Measurements from ENCODE around the gene LHFPL3.
"Not testable (repeated sequence)": the region's sequence is repeated elsewhere in the genome, so short reads cannot be mapped to it uniquely, and the experiment has no call there.

The LHFPL3 gene

DNA sequence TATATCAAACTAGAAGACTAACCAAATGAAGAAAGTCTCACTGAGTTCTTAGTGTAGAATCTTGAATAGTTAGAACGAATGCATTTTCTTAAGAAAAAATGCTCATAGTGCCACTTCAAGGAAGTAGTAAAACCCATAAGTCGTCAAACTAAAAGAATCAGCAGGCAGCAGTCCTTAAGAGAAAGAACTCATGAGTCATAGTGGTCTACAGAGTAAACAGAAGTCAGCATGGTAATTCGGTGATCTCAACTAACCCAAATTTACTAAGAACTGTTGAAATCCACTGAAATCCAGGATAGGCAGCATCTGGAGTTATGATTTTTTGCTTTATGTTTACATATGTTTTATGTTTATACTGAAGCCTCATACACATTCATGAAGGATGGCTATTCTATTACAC, 256.2 kb downstream of the LHFPL3 start:
- WGBS: 61% methylated on average over 2 of the region's 3 CpGs
- Histone ChIP-seq H2AK5ac (ENCODE audit: low read length, severe bottlenecking) (no peak overlapping the region), H3K4ac (ENCODE audit: low read depth in 1 of 2, low read length in 2 of 2) (no peak overlapping the region), H3K4me2 (ENCODE audit: low read length, poor library complexity, severe bottlenecking) (no peak overlapping the region), H3K4me1 (ENCODE audit: control insufficient read depth, insufficient read depth, low read depth, low read length) (no peaks in the 10 kb centered on the region), H3K9ac (ENCODE audit: low read length) (no peak overlapping the region), H3K14ac (ENCODE audit: low read length in 2 of 2) (no peak overlapping the region), H4K8ac (ENCODE audit: low read length) (no peak overlapping the region), H3K23ac (ENCODE audit: low read length in 2 of 2) (no peak overlapping the region), H3K27ac (ENCODE audit: low read length, poor library complexity, severe bottlenecking) (no peak overlapping the region), H2BK120ac (ENCODE audit: low read depth, low read length) (no peak overlapping the region), H3K18ac (ENCODE audit: low read depth in 1 of 2, low read length in 2 of 2) (no peak overlapping the region), H2BK15ac (ENCODE audit: low read depth, poor library complexity, severe bottlenecking) (no peak overlapping the region), H4K91ac (ENCODE audit: low read length) (no peak overlapping the region), H3K27me3 (ENCODE audit: control insufficient read depth in 1 of 2, insufficient read depth in 1 of 2, low read length in 2 of 2) (no peaks in the 10 kb centered on the region), H3K79me1 (replicated peaks; ENCODE audit: low read length, poor library complexity, severe bottlenecking) (no peaks in the 10 kb centered on the region), H2BK5ac (ENCODE audit: low read depth, low read length, poor library complexity, severe bottlenecking) (no peak overlapping the region), H3K4me3 (ENCODE audit: insufficient read depth in 1 of 2, low read depth in 1 of 2, low read length in 2 of 2) (no peak overlapping the region), H2BK12ac (ENCODE audit: low read length in 2 of 2) (no peak overlapping the region), H2AFZ (ENCODE audit: low read depth, low read length) (no peak overlapping the region), H3K36me3 (ENCODE audit: control insufficient read depth in 1 of 2, insufficient read depth in 2 of 2, low read depth in 1 of 2, low read length in 2 of 2) (no peaks in the 10 kb centered on the region), H3K9me3 (ENCODE audit: control insufficient read depth, low read length) (no peaks in the 10 kb centered on the region)
- DNase-seq: no peak

DNA sequence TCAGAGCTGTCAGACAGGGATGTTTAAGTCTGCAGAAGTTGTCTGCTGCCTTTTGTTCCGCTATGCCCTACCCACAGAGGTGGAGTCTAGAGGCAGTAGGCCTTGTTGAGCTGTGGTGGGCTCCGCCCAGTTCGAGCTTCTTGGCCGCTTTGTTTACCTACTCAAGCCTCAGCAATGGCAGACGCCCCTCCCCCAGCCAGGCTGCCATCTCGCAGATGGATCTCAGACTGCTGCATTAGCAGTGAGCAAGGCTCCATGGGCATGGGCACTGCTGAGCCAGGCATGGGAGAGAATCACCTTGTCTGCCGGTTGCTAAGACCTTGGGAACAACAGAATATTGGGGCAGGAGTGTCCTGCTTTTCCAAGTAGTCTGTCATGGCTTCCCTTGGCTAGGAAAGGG, 267.2 kb downstream of the LHFPL3 start:
- not testable (repeated sequence) for DNase-seq; H3K4ac ChIP-seq (ENCODE audit: low read depth in 1 of 2, low read length in 2 of 2); H3K9me3 ChIP-seq (ENCODE audit: control insufficient read depth, low read length); H3K4me1 ChIP-seq (ENCODE audit: control insufficient read depth, insufficient read depth, low read depth, low read length); H4K8ac ChIP-seq (ENCODE audit: low read length); H3K36me3 ChIP-seq (ENCODE audit: control insufficient read depth in 1 of 2, insufficient read depth in 2 of 2, low read depth in 1 of 2, low read length in 2 of 2); H3K27me3 ChIP-seq (ENCODE audit: control insufficient read depth in 1 of 2, insufficient read depth in 1 of 2, low read length in 2 of 2); H3K18ac ChIP-seq (ENCODE audit: low read depth in 1 of 2, low read length in 2 of 2); H3K27ac ChIP-seq (ENCODE audit: low read length, poor library complexity, severe bottlenecking); H3K14ac ChIP-seq (ENCODE audit: low read length in 2 of 2); H2BK15ac ChIP-seq (ENCODE audit: low read depth, poor library complexity, severe bottlenecking); H2BK5ac ChIP-seq (ENCODE audit: low read depth, low read length, poor library complexity, severe bottlenecking); H4K91ac ChIP-seq (ENCODE audit: low read length); H2AFZ ChIP-seq (ENCODE audit: low read depth, low read length); H3K9ac ChIP-seq (ENCODE audit: low read length); H3K23ac ChIP-seq (ENCODE audit: low read length in 2 of 2); H3K79me1 ChIP-seq (replicated peaks; ENCODE audit: low read length, poor library complexity, severe bottlenecking); H3K4me3 ChIP-seq (ENCODE audit: insufficient read depth in 1 of 2, low read depth in 1 of 2, low read length in 2 of 2); H3K4me2 ChIP-seq (ENCODE audit: low read length, poor library complexity, severe bottlenecking); H2BK120ac ChIP-seq (ENCODE audit: low read depth, low read length); H2BK12ac ChIP-seq (ENCODE audit: low read length in 2 of 2); H2AK5ac ChIP-seq (ENCODE audit: low read length, severe bottlenecking)
- WGBS: 62% methylated on average over 7 of the region's 7 CpGs

DNA sequence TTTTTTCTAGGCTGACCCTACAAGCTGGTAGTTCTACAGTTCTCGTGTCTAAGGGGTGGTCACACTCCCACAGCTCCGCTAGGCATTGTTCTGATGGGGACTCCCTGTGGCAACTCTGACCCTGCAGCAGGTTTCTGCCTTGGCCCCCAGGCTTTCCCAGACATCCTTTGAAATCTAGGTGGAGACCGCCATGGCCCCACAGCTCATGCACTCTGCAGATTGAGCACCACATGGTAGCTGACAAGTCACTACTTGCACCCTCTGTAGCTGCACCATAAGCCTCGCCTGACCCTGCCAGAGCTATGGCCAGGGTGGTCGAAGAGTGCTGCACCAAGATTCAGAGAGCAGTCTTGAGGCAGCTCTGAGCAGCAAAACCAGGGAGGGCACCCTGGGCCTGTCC, 275.6 kb downstream of the LHFPL3 start:
- no peaks in the 10 kb centered on the region for H3K9me3 ChIP-seq (ENCODE audit: control insufficient read depth, low read length)
- no peak overlapping the region for H3K4me2 ChIP-seq (ENCODE audit: low read length, poor library complexity, severe bottlenecking)
- no peak overlapping the region for H2AFZ ChIP-seq (ENCODE audit: low read depth, low read length)
- no peak overlapping the region for H2BK120ac ChIP-seq (ENCODE audit: low read depth, low read length)
- no peak overlapping the region for H3K4ac ChIP-seq (ENCODE audit: low read depth in 1 of 2, low read length in 2 of 2)
- H2BK5ac ChIP-seq (ENCODE audit: low read depth, low read length, poor library complexity, severe bottlenecking): no peak overlapping the region
- 49% methylated on average over 5 of the region's 5 CpGs for WGBS
- H3K14ac ChIP-seq (ENCODE audit: low read length in 2 of 2): no peak overlapping the region
- H3K36me3 ChIP-seq (ENCODE audit: control insufficient read depth in 1 of 2, insufficient read depth in 2 of 2, low read depth in 1 of 2, low read length in 2 of 2): no peaks in the 10 kb centered on the region
- H2AK5ac ChIP-seq (ENCODE audit: low read length, severe bottlenecking): no peak overlapping the region
- no peaks in the 10 kb centered on the region for H3K4me1 ChIP-seq (ENCODE audit: control insufficient read depth, insufficient read depth, low read depth, low read length)
- H3K27me3 ChIP-seq (ENCODE audit: control insufficient read depth in 1 of 2, insufficient read depth in 1 of 2, low read length in 2 of 2): no peaks in the 10 kb centered on the region
- DNase-seq: no peak
- no peak overlapping the region for H3K4me3 ChIP-seq (ENCODE audit: insufficient read depth in 1 of 2, low read depth in 1 of 2, low read length in 2 of 2)
- H3K18ac ChIP-seq (ENCODE audit: low read depth in 1 of 2, low read length in 2 of 2): no peak overlapping the region
- H3K27ac ChIP-seq (ENCODE audit: low read length, poor library complexity, severe bottlenecking): no peak overlapping the region
- no peak overlapping the region for H4K8ac ChIP-seq (ENCODE audit: low read length)
- H3K79me1 ChIP-seq (replicated peaks; ENCODE audit: low read length, poor library complexity, severe bottlenecking): no peaks in the 10 kb centered on the region
- H2BK12ac ChIP-seq (ENCODE audit: low read length in 2 of 2): no peak overlapping the region
- no peak overlapping the region for H3K9ac ChIP-seq (ENCODE audit: low read length)
- no peak overlapping the region for H3K23ac ChIP-seq (ENCODE audit: low read length in 2 of 2)
- no peak overlapping the region for H4K91ac ChIP-seq (ENCODE audit: low read length)
- H2BK15ac ChIP-seq (ENCODE audit: low read depth, poor library complexity, severe bottlenecking): no peak overlapping the region

GRCh38 chr7:104604706-104605105, 276.3 kb downstream of the LHFPL3 start:
- no peak overlapping the region for H2BK15ac ChIP-seq (ENCODE audit: low read depth, poor library complexity, severe bottlenecking)
- WGBS: no CpG with 5 or more reads among the region's 1 CpG
- no peak overlapping the region for H4K91ac ChIP-seq (ENCODE audit: low read length)

More at GRCh38 chr7:104604706-104605105, 276.3 kb downstream of the LHFPL3 start:
- H3K4me1 ChIP-seq (ENCODE audit: control insufficient read depth, insufficient read depth, low read depth, low read length): no peaks in the 10 kb centered on the region
- H3K79me1 ChIP-seq (replicated peaks; ENCODE audit: low read length, poor library complexity, severe bottlenecking): no peaks in the 10 kb centered on the region
- no peak overlapping the region for H2AK5ac ChIP-seq (ENCODE audit: low read length, severe bottlenecking)
- H3K27me3 ChIP-seq (ENCODE audit: control insufficient read depth in 1 of 2, insufficient read depth in 1 of 2, low read length in 2 of 2): no peaks in the 10 kb centered on the region
- H3K9me3 ChIP-seq (ENCODE audit: control insufficient read depth, low read length): no peaks in the 10 kb centered on the region
- H2BK5ac ChIP-seq (ENCODE audit: low read depth, low read length, poor library complexity, severe bottlenecking): no peak overlapping the region
- H3K4ac ChIP-seq (ENCODE audit: low read depth in 1 of 2, low read length in 2 of 2): no peak overlapping the region
- H3K18ac ChIP-seq (ENCODE audit: low read depth in 1 of 2, low read length in 2 of 2): no peak overlapping the region
- H3K14ac ChIP-seq (ENCODE audit: low read length in 2 of 2): no peak overlapping the region
- no peak overlapping the region for H3K9ac ChIP-seq (ENCODE audit: low read length)
- H3K4me3 ChIP-seq (ENCODE audit: insufficient read depth in 1 of 2, low read depth in 1 of 2, low read length in 2 of 2): no peak overlapping the region
- H3K4me2 ChIP-seq (ENCODE audit: low read length, poor library complexity, severe bottlenecking): no peak overlapping the region
- H2BK120ac ChIP-seq (ENCODE audit: low read depth, low read length): no peak overlapping the region
- H4K8ac ChIP-seq (ENCODE audit: low read length): no peak overlapping the region
- H2AFZ ChIP-seq (ENCODE audit: low read depth, low read length): no peak overlapping the region
- no peak overlapping the region for H3K27ac ChIP-seq (ENCODE audit: low read length, poor library complexity, severe bottlenecking)
- no peak for DNase-seq
- H3K23ac ChIP-seq (ENCODE audit: low read length in 2 of 2): no peak overlapping the region
- no peak overlapping the region for H2BK12ac ChIP-seq (ENCODE audit: low read length in 2 of 2)
- no peaks in the 10 kb centered on the region for H3K36me3 ChIP-seq (ENCODE audit: control insufficient read depth in 1 of 2, insufficient read depth in 2 of 2, low read depth in 1 of 2, low read length in 2 of 2)
